Brain microvascular endothelial cell (primary cell): ENCODE results near the gene PPP1R14C.

Experiments used
- DNase-seq: peaks from one replicate; pipeline ENCODE4 v3.0.0-alpha.2; 2020
- H3K27ac ChIP-seq: fragments of 250-450 bp; sonication (Bioruptor Pico); 2 replicates; pipeline ENCODE4 v1.5.1; 2020; ENCODE audit warnings: mild to moderate bottlenecking, moderate library complexity
- H3K27me3 ChIP-seq: fragments of 250-450 bp; sonication (Bioruptor Pico); replicated peaks from 2 replicates; pipeline ENCODE4 v1.5.1; 2020; ENCODE audit warnings: mild to moderate bottlenecking
- H3K36me3 ChIP-seq: fragments of 250-450 bp; sonication (Bioruptor Pico); replicated peaks from 2 replicates; pipeline ENCODE4 v1.5.1; 2020; ENCODE audit warnings: mild to moderate bottlenecking
- H3K4me3 ChIP-seq: 2 replicates; pipeline ENCODE4 v1.5.1; 2011; ENCODE audit warnings: low read depth, mild to moderate bottlenecking, control low read depth, low read length, moderate library complexity
- CTCF ChIP-seq: IDR thresholded peaks from 2 replicates; pipeline ENCODE4 v1.5.1; 2011; ENCODE audit warnings: low read depth, mild to moderate bottlenecking, moderate library complexity, low read length, control low read depth, inconsistent platforms; ENCODE audit errors: missing control alignments
- in situ Hi-C: cut with HindIII; loops from 2 replicates; pipeline ENCODE4 v1.10.0; 2017; ENCODE audit warnings: low sequenced_read_pairs, low pct_ligation_motif_present

The PPP1R14C gene

GRCh38 chr6:150258381-150258780, 115.5 kb downstream of the PPP1R14C start:
- no peak overlapping the region for H3K27ac ChIP-seq
- TF ChIP-seq CTCF = no peak

GRCh38 chr6:150260931-150261330, 118.1 kb downstream of the PPP1R14C start:
- H3K36me3 ChIP-seq = no peaks in the 10 kb centered on the region
- no peak overlapping the region for H3K27ac ChIP-seq
- in situ Hi-C loops = no loop called here
- no peak for DNase-seq
- H3K4me3 ChIP-seq = no peak overlapping the region
- H3K27me3 ChIP-seq = no peaks in the 10 kb centered on the region
- TF ChIP-seq CTCF = no peak

More at GRCh38 chr6:150258381-150258780, 115.5 kb downstream of the PPP1R14C start:
- Histone ChIP-seq H3K4me3 (no peak overlapping the region), H3K27me3 (no peaks in the 10 kb centered on the region), H3K36me3 (no peaks in the 10 kb centered on the region)
- DNase-seq = no peak
- in situ Hi-C loops = no loop called here

GRCh38 chr6:150261997-150262697, 119.3 kb downstream of the PPP1R14C start:
- Histone ChIP-seq H3K4me3 (no peak overlapping the region), H3K36me3 (no peaks in the 10 kb centered on the region), H3K27ac (no peak overlapping the region), H3K27me3 (no peaks in the 10 kb centered on the region)
- no peak for TF ChIP-seq CTCF
- DNase-seq = no peak
- in situ Hi-C loops = no loop called here

- TF ChIP-seq CTCF = no peak
- H3K27ac ChIP-seq = no peak overlapping the region
- in situ Hi-C loops = no loop called here
Measured at GRCh38 chr6:150263765-150264404, 121.0 kb downstream of the PPP1R14C start.

GRCh38 chr6:150266309-150266708, 123.5 kb downstream of the PPP1R14C start:
- Histone ChIP-seq H3K27me3 (no peaks in the 10 kb centered on the region), H3K27ac (no peak overlapping the region), H3K36me3 (no peaks in the 10 kb centered on the region), H3K4me3 (no peak overlapping the region)
- in situ Hi-C loops = no loop called here
- DNase-seq = no peak
- TF ChIP-seq CTCF = no peak

More at GRCh38 chr6:150263765-150264404, 121.0 kb downstream of the PPP1R14C start:
- Histone ChIP-seq H3K4me3 (no peak overlapping the region), H3K36me3 (no peaks in the 10 kb centered on the region), H3K27me3 (no peaks in the 10 kb centered on the region)
- DNase-seq = no peak
